HepG2 (cell line): ENCODE data around the gene RAB29. TPM values are rescaled to one million over a fixed set of nuclear protein-coding genes. Genes with fewer than 3 reads are reported as not detected.

ENCODE experiments used
- ARNT ChIP-seq: fragments of 450-650 bp; IDR thresholded peaks from 2 replicates; pipeline ENCODE4 v1.6.1; 2017
- ASH2L ChIP-seq: fragments of 300-600, 200-600 bp; sonication (generic); IDR thresholded peaks from 2 replicates; pipeline ENCODE4 v1.7.0; 2017; ENCODE audit warnings: low read depth, mild to moderate bottlenecking, moderate library complexity, mixed read lengths, low read length; ENCODE audit not compliant: insufficient read length
- CEBPB ChIP-seq: IDR thresholded peaks from 2 replicates; pipeline ENCODE4 v1.6.1; 2011; ENCODE audit warnings: low read depth, low read length, improper control_type of control experiment, borderline replicate concordance
- FLYWCH1 ChIP-seq: sonication (generic); formaldehyde crosslinking; IDR thresholded peaks from 2 replicates; pipeline ENCODE4 v1.8.1; 2023; ENCODE audit warnings: mild to moderate bottlenecking, missing genetic modification reagents
- GATAD1 ChIP-seq: IDR thresholded peaks from 2 replicates; pipeline ENCODE4 v1.6.1; 2016; ENCODE audit warnings: missing genetic modification reagents, missing compliant biosample characterization
- GATAD2A ChIP-seq: IDR thresholded peaks from 2 replicates; pipeline ENCODE4 v1.6.1; 2016
- GTF2F1 ChIP-seq: fragments of 150-350 bp; IDR thresholded peaks from 2 replicates; pipeline ENCODE4 v1.6.1; 2014; ENCODE audit warnings: low read length
- IKZF1 ChIP-seq: fragments of 450-650 bp; IDR thresholded peaks from 2 replicates; pipeline ENCODE4 v1.7.1; 2016
- KLF16 ChIP-seq, 2 experiments: sonication (generic) in 1 of 2; formaldehyde crosslinking in 1 of 2; IDR thresholded peaks; 2 replicates each; pipeline versions ENCODE4 v1.6.1 to v1.8.0; 2016 to 2023; ENCODE audit warnings: missing genetic modification reagents in 2 of 2, missing compliant biosample characterization in 1 of 2
- NAIF1 ChIP-seq: sonication (generic); formaldehyde crosslinking; IDR thresholded peaks from 2 replicates; pipeline ENCODE4 v1.5.0; 2020; ENCODE audit warnings: mild to moderate bottlenecking, missing genetic modification reagents, borderline replicate concordance
- SYNCRIP ChIP-seq: fragments of 200-400 bp; formaldehyde crosslinking; IDR thresholded peaks from 2 replicates; pipeline ENCODE4 v1.6.1; 2018; ENCODE audit warnings: mild to moderate bottlenecking, low read depth, low read length; ENCODE audit not compliant: insufficient read depth
- XRCC5 ChIP-seq: fragments of 200-400 bp; formaldehyde crosslinking; optimal IDR thresholded peaks from 2 replicates; pipeline ENCODE3; 2017; ENCODE audit warnings: mild to moderate bottlenecking, low read length
- YEATS4 ChIP-seq: sonication (generic); formaldehyde crosslinking; IDR thresholded peaks from 2 replicates; pipeline ENCODE4 v1.4.0; 2020; ENCODE audit warnings: missing genetic modification reagents, borderline replicate concordance
- ZFP82 ChIP-seq: sonication (generic); formaldehyde crosslinking; IDR thresholded peaks from 2 replicates; pipeline ENCODE4 v1.5.1; 2020; ENCODE audit warnings: mild to moderate bottlenecking, missing genetic modification reagents, borderline replicate concordance
- ZNF431 ChIP-seq: sonication (generic); formaldehyde crosslinking; IDR thresholded peaks from 2 replicates; pipeline ENCODE4 v1.9.0; 2022; ENCODE audit warnings: missing genetic modification reagents, low read depth, mild to moderate bottlenecking, borderline replicate concordance
- ZNF510 ChIP-seq: sonication (generic); formaldehyde crosslinking; IDR thresholded peaks from 2 replicates; pipeline ENCODE4 v1.4.0; 2020; ENCODE audit warnings: low read depth, mild to moderate bottlenecking, missing genetic modification reagents
- ZNF704 ChIP-seq: sonication (generic); formaldehyde crosslinking; IDR thresholded peaks from 2 replicates; pipeline ENCODE4 v1.8.1; 2023; ENCODE audit warnings: mild to moderate bottlenecking, inconsistent platforms, moderate library complexity, missing genetic modification reagents, borderline replicate concordance
- ZNF788 ChIP-seq: sonication (generic); formaldehyde crosslinking; IDR thresholded peaks from 2 replicates; pipeline ENCODE4 v1.5.0; 2020; ENCODE audit warnings: mild to moderate bottlenecking, missing genetic modification reagents, borderline replicate concordance
- ZNF850 ChIP-seq: sonication (generic); formaldehyde crosslinking; conservative IDR thresholded peaks from 2 replicates; pipeline ENCODE4 v1.9.0; 2021; ENCODE audit warnings: mild to moderate bottlenecking, missing genetic modification reagents
- polyA plus RNA-seq, 8 experiments: library from polyadenylated mRNA; depleted of rRNA in 3 of 8; stranded (reverse) in 7 of 8; unstranded in 1 of 8; fragments of >200 nt; fragmentation: Illumina TruSeq in 4 of 8; extraction: Trizol in 4 of 8; gene quantifications; 2 replicates each; pipeline versions ENCODE4 v1.2.1 to v1.2.3, GENCODE V29; 2011 to 2016; ENCODE audit warnings: low read depth in 4 of 8, missing spikeins in 1 of 8, mixed read lengths in 1 of 8; ENCODE audit not compliant: insufficient read depth in 1 of 8
- total RNA-seq, 5 experiments: library from RNA; depleted of rRNA; stranded (reverse); fragments of >200 nt; fragmentation: Illumina TruSeq; extraction: Trizol; gene quantifications; 2 replicates each; pipeline ENCODE4 v1.2.3, GENCODE V29; 2016; ENCODE audit warnings: low read depth in 1 of 5
- TF ChIP-seq, protein P1 (sequence below): IDR thresholded peaks from 2 replicates; pipeline ENCODE4 v1.6.1; 2016; ENCODE audit warnings: low read depth, borderline replicate concordance
- TF ChIP-seq, protein P2 (sequence below): sonication (generic); formaldehyde crosslinking; IDR thresholded peaks from 2 replicates; pipeline ENCODE4 v1.4.0; 2020; ENCODE audit warnings: missing genetic modification reagents
- TF ChIP-seq, protein P3 (sequence below): sonication (generic); formaldehyde crosslinking; IDR thresholded peaks from 2 replicates; pipeline ENCODE4 v1.4.0; 2020; ENCODE audit warnings: missing genetic modification reagents
- TF ChIP-seq, protein P4 (sequence below): sonication (generic); formaldehyde crosslinking; IDR thresholded peaks from 2 replicates; pipeline ENCODE4 v1.5.1; 2020; ENCODE audit warnings: missing genetic modification reagents, mild to moderate bottlenecking, borderline replicate concordance

RAB29 gene
- total and polyA plus RNA-seq, 2 of the 13 experiments (the other 11 are each of a cell fraction or from before 2014, with no cell fraction given), result 8.7 to 10.1 TPM

GRCh38 chr1:205726619-205727125 is 48.6 kb downstream of the RAB29 start (continued):
- TF ChIP-seq, protein P1, sequence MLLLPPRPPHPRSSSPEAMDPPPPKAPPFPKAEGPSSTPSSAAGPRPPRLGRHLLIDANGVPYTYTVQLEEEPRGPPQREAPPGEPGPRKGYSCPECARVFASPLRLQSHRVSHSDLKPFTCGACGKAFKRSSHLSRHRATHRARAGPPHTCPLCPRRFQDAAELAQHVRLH, result no peak
- TF ChIP-seq ASH2L (no peak), IKZF1 (no peak), FLYWCH1 (no peak), KLF16 (CRISPR knock-in tag; IDR thresholded peaks at IDR 0.05) (no peak), NAIF1 (CRISPR knock-in tag) (no peak), SYNCRIP (no peak), ZNF431 (CRISPR knock-in tag) (no peak), ZFP82 (CRISPR knock-in tag) (no peak), XRCC5 (no peak), ZNF704 (CRISPR knock-in tag) (no peak), ZNF788 (CRISPR knock-in tag) (no peak), GATAD1 (CRISPR knock-in tag) (no peak), ZNF850 (CRISPR knock-in tag) (no peak), GTF2F1 (no peak), ARNT (no peak), YEATS4 (CRISPR knock-in tag) (no peak), CEBPB (peak; percentile 36; the same call in 1 of the 2 replicates), ZNF510 (CRISPR knock-in tag) (no peak), GATAD2A (CRISPR knock-in tag) (peak; percentile 70)
- TF ChIP-seq, protein P2, sequence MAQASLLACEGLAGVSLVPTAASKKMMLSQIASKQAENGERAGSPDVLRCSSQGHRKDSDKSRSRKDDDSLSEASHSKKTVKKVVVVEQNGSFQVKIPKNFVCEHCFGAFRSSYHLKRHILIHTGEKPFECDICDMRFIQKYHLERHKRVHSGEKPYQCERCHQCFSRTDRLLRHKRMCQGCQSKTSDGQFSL (CRISPR knock-in tag), result no peak
- TF ChIP-seq, protein P3, sequence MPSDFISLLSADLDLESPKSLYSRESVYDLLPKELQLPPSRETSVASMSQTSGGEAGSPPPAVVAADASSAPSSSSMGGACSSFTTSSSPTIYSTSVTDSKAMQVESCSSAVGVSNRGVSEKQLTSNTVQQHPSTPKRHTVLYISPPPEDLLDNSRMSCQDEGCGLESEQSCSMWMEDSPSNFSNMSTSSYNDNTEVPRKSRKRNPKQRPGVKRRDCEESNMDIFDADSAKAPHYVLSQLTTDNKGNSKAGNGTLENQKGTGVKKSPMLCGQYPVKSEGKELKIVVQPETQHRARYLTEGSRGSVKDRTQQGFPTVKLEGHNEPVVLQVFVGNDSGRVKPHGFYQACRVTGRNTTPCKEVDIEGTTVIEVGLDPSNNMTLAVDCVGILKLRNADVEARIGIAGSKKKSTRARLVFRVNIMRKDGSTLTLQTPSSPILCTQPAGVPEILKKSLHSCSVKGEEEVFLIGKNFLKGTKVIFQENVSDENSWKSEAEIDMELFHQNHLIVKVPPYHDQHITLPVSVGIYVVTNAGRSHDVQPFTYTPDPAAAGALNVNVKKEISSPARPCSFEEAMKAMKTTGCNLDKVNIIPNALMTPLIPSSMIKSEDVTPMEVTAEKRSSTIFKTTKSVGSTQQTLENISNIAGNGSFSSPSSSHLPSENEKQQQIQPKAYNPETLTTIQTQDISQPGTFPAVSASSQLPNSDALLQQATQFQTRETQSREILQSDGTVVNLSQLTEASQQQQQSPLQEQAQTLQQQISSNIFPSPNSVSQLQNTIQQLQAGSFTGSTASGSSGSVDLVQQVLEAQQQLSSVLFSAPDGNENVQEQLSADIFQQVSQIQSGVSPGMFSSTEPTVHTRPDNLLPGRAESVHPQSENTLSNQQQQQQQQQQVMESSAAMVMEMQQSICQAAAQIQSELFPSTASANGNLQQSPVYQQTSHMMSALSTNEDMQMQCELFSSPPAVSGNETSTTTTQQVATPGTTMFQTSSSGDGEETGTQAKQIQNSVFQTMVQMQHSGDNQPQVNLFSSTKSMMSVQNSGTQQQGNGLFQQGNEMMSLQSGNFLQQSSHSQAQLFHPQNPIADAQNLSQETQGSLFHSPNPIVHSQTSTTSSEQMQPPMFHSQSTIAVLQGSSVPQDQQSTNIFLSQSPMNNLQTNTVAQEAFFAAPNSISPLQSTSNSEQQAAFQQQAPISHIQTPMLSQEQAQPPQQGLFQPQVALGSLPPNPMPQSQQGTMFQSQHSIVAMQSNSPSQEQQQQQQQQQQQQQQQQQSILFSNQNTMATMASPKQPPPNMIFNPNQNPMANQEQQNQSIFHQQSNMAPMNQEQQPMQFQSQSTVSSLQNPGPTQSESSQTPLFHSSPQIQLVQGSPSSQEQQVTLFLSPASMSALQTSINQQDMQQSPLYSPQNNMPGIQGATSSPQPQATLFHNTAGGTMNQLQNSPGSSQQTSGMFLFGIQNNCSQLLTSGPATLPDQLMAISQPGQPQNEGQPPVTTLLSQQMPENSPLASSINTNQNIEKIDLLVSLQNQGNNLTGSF (CRISPR knock-in tag), result no peak
- TF ChIP-seq, protein P4, sequence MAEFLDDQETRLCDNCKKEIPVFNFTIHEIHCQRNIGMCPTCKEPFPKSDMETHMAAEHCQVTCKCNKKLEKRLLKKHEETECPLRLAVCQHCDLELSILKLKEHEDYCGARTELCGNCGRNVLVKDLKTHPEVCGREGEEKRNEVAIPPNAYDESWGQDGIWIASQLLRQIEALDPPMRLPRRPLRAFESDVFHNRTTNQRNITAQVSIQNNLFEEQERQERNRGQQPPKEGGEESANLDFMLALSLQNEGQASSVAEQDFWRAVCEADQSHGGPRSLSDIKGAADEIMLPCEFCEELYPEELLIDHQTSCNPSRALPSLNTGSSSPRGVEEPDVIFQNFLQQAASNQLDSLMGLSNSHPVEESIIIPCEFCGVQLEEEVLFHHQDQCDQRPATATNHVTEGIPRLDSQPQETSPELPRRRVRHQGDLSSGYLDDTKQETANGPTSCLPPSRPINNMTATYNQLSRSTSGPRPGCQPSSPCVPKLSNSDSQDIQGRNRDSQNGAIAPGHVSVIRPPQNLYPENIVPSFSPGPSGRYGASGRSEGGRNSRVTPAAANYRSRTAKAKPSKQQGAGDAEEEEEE (CRISPR knock-in tag), result no peak
